Measurements from ENCODE around the gene TIMP1. TPM values are rescaled to one million over a fixed set of nuclear protein-coding genes. Genes with fewer than 3 reads are reported as not detected.

Gene TIMP1
- total and polyA plus RNA-seq, 2 donors (not counting 1 experiment from before 2014, with no cell fraction given) = 8.8 to 12.8 TPM

GRCh38 chrX:47561659-47562151, 20.5 kb upstream of the TIMP1 start:
- Histone ChIP-seq H3K9me3 (ENCODE audit: control extremely low read depth in 1 of 3, control insufficient read depth in 2 of 3, insufficient read depth in 1 of 3, low read length in 2 of 3) (no peaks in the 10 kb centered on the region), H3K27me3 (replicated peaks in 1 of 4; ENCODE audit: control extremely low read depth in 1 of 4, control insufficient read depth in 3 of 4, insufficient read depth in 4 of 4, low read length in 3 of 4) (no peaks in the 10 kb centered on the region), H3K36me3 (replicated peaks in 1 of 2; ENCODE audit: control extremely low read depth in 1 of 2, control insufficient read depth in 1 of 2, extremely low read depth in 1 of 2, insufficient read depth in 2 of 2, low read length in 1 of 2) (peaks cover 0 to 29% of the 10 kb centered on the region in 2 experiments), H3K4me2 (replicated peaks; ENCODE audit: low read depth, low read length, poor library complexity, severe bottlenecking) (peak overlapping the region; percentile 71), H3K9ac (ENCODE audit: low read length) (peak overlapping the region; percentile 78), H4K20me1 (ENCODE audit: control insufficient read depth, insufficient read depth, low read length, poor library complexity, severe bottlenecking) (peaks cover 39% of the 10 kb centered on the region), H3K27ac (ENCODE audit: low read length in 2 of 2) (peak overlapping the region; percentile 89 to 91), H2AFZ (ENCODE audit: insufficient read depth, low read depth, low read length, poor library complexity, severe bottlenecking) (peak overlapping the region; percentile 60), H3K4me3 (ENCODE audit: control extremely low read depth in 1 of 5, extremely low read depth in 1 of 5, insufficient read depth in 1 of 5, low read depth in 2 of 5, low read length in 4 of 5) (peak overlapping the region; percentile 55 to 81 (median 75)), H3K79me2 (ENCODE audit: control insufficient read depth, insufficient read depth, low read length) (peaks cover 22% of the 10 kb centered on the region), H3K4me1 (ENCODE audit: control insufficient read depth in 2 of 2, insufficient read depth in 2 of 2, low read length in 2 of 2) (peaks cover 10 to 36% of the 10 kb centered on the region in 2 donors)
- Mint-ChIP-seq H3K4me3 (peak overlapping the region; percentile 87), H3K9me3 (ENCODE audit: insufficient read depth) (no peaks in the 10 kb centered on the region), H3K27ac (peak overlapping the region; percentile 96), H3K4me1 (peaks cover 33% of the 10 kb centered on the region), H3K27me3 (no peaks in the 10 kb centered on the region)
- intact Hi-C loops (cut with micrococcal nuclease) = loop anchor here (1.0 to 2.0 kb wide), 7 partner anchors 59 to 329 kb away; partner anchors contain the start of genes ELK1, USP11, UXT and ZNF41
- DNase-seq (no peak), ATAC-seq (ENCODE audit: low read depth) (no peak)
- WGBS (ENCODE audit: insufficient coverage) = 0% methylated on average over 4 of the region's 9 CpGs
- POLR2A ChIA-PET = interaction anchor here (0.6 to 1.7 kb wide), 3 partner anchors 12 to 406 kb away, joined by 4 to 11 read pairs (median 7); no protein-coding TSS in a partner anchor
- CTCF ChIA-PET = interaction anchor here (0.7 to 1.1 kb wide), 2 partner anchors 67 to 385 kb away, joined by 3 read pairs; no protein-coding TSS in a partner anchor
- TF ChIP-seq EZH2 (IDR thresholded peaks at IDR 0.05; ENCODE audit: borderline replicate concordance, insufficient read depth, low read depth, low read length, poor library complexity, severe bottlenecking) = no peak
- TF ChIP-seq, protein P1, sequence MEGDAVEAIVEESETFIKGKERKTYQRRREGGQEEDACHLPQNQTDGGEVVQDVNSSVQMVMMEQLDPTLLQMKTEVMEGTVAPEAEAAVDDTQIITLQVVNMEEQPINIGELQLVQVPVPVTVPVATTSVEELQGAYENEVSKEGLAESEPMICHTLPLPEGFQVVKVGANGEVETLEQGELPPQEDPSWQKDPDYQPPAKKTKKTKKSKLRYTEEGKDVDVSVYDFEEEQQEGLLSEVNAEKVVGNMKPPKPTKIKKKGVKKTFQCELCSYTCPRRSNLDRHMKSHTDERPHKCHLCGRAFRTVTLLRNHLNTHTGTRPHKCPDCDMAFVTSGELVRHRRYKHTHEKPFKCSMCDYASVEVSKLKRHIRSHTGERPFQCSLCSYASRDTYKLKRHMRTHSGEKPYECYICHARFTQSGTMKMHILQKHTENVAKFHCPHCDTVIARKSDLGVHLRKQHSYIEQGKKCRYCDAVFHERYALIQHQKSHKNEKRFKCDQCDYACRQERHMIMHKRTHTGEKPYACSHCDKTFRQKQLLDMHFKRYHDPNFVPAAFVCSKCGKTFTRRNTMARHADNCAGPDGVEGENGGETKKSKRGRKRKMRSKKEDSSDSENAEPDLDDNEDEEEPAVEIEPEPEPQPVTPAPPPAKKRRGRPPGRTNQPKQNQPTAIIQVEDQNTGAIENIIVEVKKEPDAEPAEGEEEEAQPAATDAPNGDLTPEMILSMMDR (IDR thresholded peaks at IDR 0.05) = no peak

DNA sequence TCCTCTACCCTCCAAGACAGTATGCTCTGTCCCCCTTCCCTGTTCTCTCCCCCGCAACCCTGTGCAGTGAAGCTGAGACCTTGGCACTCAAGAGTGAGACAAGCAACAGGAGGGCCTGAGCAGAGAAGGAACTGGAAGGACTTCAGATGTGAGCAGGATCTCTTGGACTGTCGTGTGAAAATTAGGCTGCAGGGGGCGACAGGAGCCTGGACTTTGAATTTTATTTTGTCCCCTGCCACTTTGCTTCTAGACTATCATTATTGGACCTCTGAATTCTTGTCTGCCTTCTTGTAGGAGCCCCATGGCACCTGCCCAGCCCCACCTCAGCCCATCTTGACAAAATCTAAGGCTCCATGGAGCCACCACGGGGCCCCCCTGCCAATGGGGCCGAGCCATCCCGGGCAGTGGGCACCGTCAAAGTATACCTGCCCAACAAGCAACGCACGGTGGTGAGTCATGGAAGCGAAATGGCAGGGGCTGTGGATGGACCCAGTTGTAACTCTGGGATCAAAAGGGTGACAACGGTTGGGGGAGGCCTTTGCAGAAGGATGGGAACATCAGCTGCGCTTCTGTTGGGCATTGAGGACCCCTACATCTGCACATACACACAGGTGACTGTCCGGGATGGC, 19.5 kb upstream of the TIMP1 start:
- peaks cover 13 to 39% of the 10 kb centered on the region in 2 donors for H3K4me1 ChIP-seq (ENCODE audit: control insufficient read depth in 2 of 2, insufficient read depth in 2 of 2, low read length in 2 of 2)
- peak overlapping the region; percentile 61 for H3K27ac Mint-ChIP-seq
- intact Hi-C loops (cut with micrococcal nuclease) = no loop called here

More for the DNA sequence above, 19.5 kb upstream of the TIMP1 start:
- ChIA-PET CTCF (no interaction called here), POLR2A (no interaction called here)
- H3K9me3 Mint-ChIP-seq (ENCODE audit: insufficient read depth) = no peaks in the 10 kb centered on the region
- peaks cover 22% of the 10 kb centered on the region for H3K79me2 ChIP-seq (ENCODE audit: control insufficient read depth, insufficient read depth, low read length)
- ATAC-seq (ENCODE audit: low read depth) (no peak), DNase-seq (no peak)
- H3K27me3 Mint-ChIP-seq = no peaks in the 10 kb centered on the region
- H3K4me3 ChIP-seq (ENCODE audit: control extremely low read depth in 1 of 5, extremely low read depth in 1 of 5, insufficient read depth in 1 of 5, low read depth in 2 of 5, low read length in 4 of 5) = no peak overlapping the region
- 80% methylated on average over 1 of the region's 13 CpGs for WGBS (ENCODE audit: insufficient coverage)
- H3K9ac ChIP-seq (ENCODE audit: low read length) = no peak overlapping the region
- no peak overlapping the region for H2AFZ ChIP-seq (ENCODE audit: insufficient read depth, low read depth, low read length, poor library complexity, severe bottlenecking)
- H3K4me1 Mint-ChIP-seq = peaks cover 39% of the 10 kb centered on the region
- no peak overlapping the region for H3K27ac ChIP-seq (ENCODE audit: low read length in 2 of 2)
- peak overlapping the region; percentile 77 for H3K4me3 Mint-ChIP-seq
- H3K4me2 ChIP-seq (replicated peaks; ENCODE audit: low read depth, low read length, poor library complexity, severe bottlenecking) = no peak overlapping the region
- H3K36me3 ChIP-seq (replicated peaks in 1 of 2; ENCODE audit: control extremely low read depth in 1 of 2, control insufficient read depth in 1 of 2, extremely low read depth in 1 of 2, insufficient read depth in 2 of 2, low read length in 1 of 2) = peaks cover 0 to 37% of the 10 kb centered on the region in 2 experiments
- no peaks in the 10 kb centered on the region for H3K27me3 ChIP-seq (replicated peaks in 1 of 4; ENCODE audit: control extremely low read depth in 1 of 4, control insufficient read depth in 3 of 4, insufficient read depth in 4 of 4, low read length in 3 of 4)
- TF ChIP-seq, protein P1 (IDR thresholded peaks at IDR 0.05) = no peak
- no peak for TF ChIP-seq EZH2 (IDR thresholded peaks at IDR 0.05; ENCODE audit: borderline replicate concordance, insufficient read depth, low read depth, low read length, poor library complexity, severe bottlenecking)
- peaks cover 49% of the 10 kb centered on the region for H4K20me1 ChIP-seq (ENCODE audit: control insufficient read depth, insufficient read depth, low read length, poor library complexity, severe bottlenecking)
- H3K9me3 ChIP-seq (ENCODE audit: control extremely low read depth in 1 of 3, control insufficient read depth in 2 of 3, insufficient read depth in 1 of 3, low read length in 2 of 3) = no peaks in the 10 kb centered on the region
